ENCODE data around the gene LEPROT.

DNA sequence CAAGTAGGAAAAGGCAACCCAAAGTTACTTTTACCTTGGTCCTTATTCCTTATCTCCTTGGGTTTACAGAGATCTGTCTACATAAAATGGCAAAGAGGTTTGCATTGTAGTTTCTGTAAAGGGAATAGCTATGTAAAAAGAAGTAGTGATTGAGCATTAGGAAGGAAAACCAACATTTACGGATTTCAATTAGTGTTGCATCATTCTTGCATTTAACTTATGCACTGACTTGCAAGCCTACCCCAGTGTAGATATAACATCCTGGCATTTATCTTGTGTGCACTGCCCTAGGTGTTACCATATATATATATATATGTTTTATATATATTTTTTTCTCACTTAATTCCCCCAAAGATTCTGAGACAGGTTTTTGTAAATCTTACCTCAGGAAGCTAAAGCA is 3.7 kb upstream of the LEPROT start:
- TF ChIP-seq SP1 (IDR thresholded peaks at IDR 0.05) (no peak), FOXM1 (IDR thresholded peaks at IDR 0.05; ENCODE audit: borderline replicate concordance) (no peak), ELF4 (IDR thresholded peaks at IDR 0.05) (no peak), ZNF384 (IDR thresholded peaks at IDR 0.05) (no peak), FOXK2 (IDR thresholded peaks at IDR 0.05) (no peak)

All from HEK293T (cell line).